ENCODE data around the gene DTNBP1. TPM values are rescaled to one million over a fixed set of nuclear protein-coding genes. Genes with fewer than 3 reads are reported as not detected.

DTNBP1 gene
- total and polyA plus RNA-seq, 2 donors (not counting 3 experiments of a cell fraction or from before 2014, with no cell fraction given), result 24.3 to 28.9 TPM

GRCh38 chr6:15685619-15686018, 22.8 kb upstream of the DTNBP1 start:
- POLR2A ChIA-PET, result no interaction called here
- dilution Hi-C loops (cut with MboI; ENCODE audit: extremely low pct_ligation_motif_present, low sequenced_read_pairs), result no loop called here

More at GRCh38 chr6:15685619-15686018, 22.8 kb upstream of the DTNBP1 start:
- H3K79me2 ChIP-seq (ENCODE audit: control insufficient read depth, insufficient read depth, low read length), result no peaks in the 10 kb centered on the region
- no peaks in the 10 kb centered on the region for H4K20me1 ChIP-seq (replicated peaks; ENCODE audit: control insufficient read depth, extremely low read depth, insufficient read depth, low read length)
- no peaks in the 10 kb centered on the region for H3K36me3 ChIP-seq (ENCODE audit: control insufficient read depth in 2 of 2, extremely low read depth in 1 of 2, insufficient read depth in 2 of 2, low read length in 2 of 2)
- peaks cover 2% of the 10 kb centered on the region for H3K4me1 ChIP-seq (ENCODE audit: control insufficient read depth, extremely low read depth, insufficient read depth, low read length)
- no peak overlapping the region for H3K9ac ChIP-seq (replicated peaks; ENCODE audit: extremely low read depth, insufficient read depth, low read length)
- H3K9me3 ChIP-seq (replicated peaks; ENCODE audit: control insufficient read depth, insufficient read depth, low read length), result no peaks in the 10 kb centered on the region
- DNase-seq (ENCODE audit: low read depth, low spot score), result no peak
- intact Hi-C loops (cut with micrococcal nuclease), result no loop called here
- H3K27ac ChIP-seq (ENCODE audit: insufficient read depth, low read depth, low read length), result no peak overlapping the region
- no TSS peak for BruUV-seq (replicated peaks)
- TF ChIP-seq EZH2 (IDR thresholded peaks at IDR 0.05; ENCODE audit: borderline replicate concordance, low read depth, low read length, severe bottlenecking) (no peak), CTCF (IDR thresholded peaks at IDR 0.05; ENCODE audit: extremely low read depth in 1 of 2, insufficient read depth in 1 of 2, low read depth in 1 of 2, low read length in 2 of 2) (no peak), POLR2AphosphoS5 (IDR thresholded peaks at IDR 0.05; ENCODE audit: insufficient read depth, low read depth, low read length) (no peak), MAX (IDR thresholded peaks at IDR 0.05; ENCODE audit: insufficient read depth, insufficient read length) (no peak), FOS (IDR thresholded peaks at IDR 0.05; ENCODE audit: borderline replicate concordance, insufficient read depth, low read length) (no peak), JUN (IDR thresholded peaks at IDR 0.05; ENCODE audit: borderline replicate concordance, insufficient read depth, insufficient read length, low read depth) (no peak), POLR2A (IDR thresholded peaks at IDR 0.05; ENCODE audit: low read depth, low read length) (no peak), MYC (IDR thresholded peaks at IDR 0.05; ENCODE audit: low read depth, low read length) (no peak), GATA2 (IDR thresholded peaks at IDR 0.05; ENCODE audit: insufficient read depth, insufficient read length, low read depth, low read length) (no peak)
- no peaks in the 10 kb centered on the region for H3K9me1 ChIP-seq (replicated peaks; ENCODE audit: control insufficient read depth, extremely low read depth, insufficient read depth, low read length)
- FAIRE-seq, result no peak
- CTCF ChIA-PET, result interaction anchor here (0.6 to 2.3 kb wide), 3 partner anchors 421 to 520 kb away, joined by 3 to 22 read pairs (median 3); no protein-coding TSS in a partner anchor
- no peak overlapping the region for H3K4me2 ChIP-seq (ENCODE audit: insufficient read depth, low read length)
- peaks cover 7 to 12% of the 10 kb centered on the region in 2 experiments for H3K27me3 ChIP-seq (ENCODE audit: control insufficient read depth in 2 of 2, insufficient read depth in 2 of 2, low read length in 2 of 2)
- H3K4me3 ChIP-seq (replicated peaks in 1 of 3; ENCODE audit: insufficient read depth in 1 of 3, low read depth in 1 of 3, low read length in 3 of 3), result no peak overlapping the region
- H2AFZ ChIP-seq (ENCODE audit: low read depth, low read length), result no peak overlapping the region
